GM04504 (cell line): ENCODE measurements around the gene TFIP11.
"Not testable (repeated sequence)": the region's sequence is repeated elsewhere in the genome, so short reads cannot be mapped to it uniquely, and the experiment has no call there.

Experiments
- DNase-seq: peaks from one replicate; pipeline ENCODE4 v3.0.0-alpha.2; 2012; ENCODE audit warnings: low read depth

The TFIP11 gene

GRCh38 chr22:26541167-26541819 lies 29.0 kb upstream of the TFIP11 start:
- no peak for DNase-seq

- DNase-seq, result no peak
Observed at GRCh38 chr22:26540119-26540518, 27.8 kb upstream of the TFIP11 start.

GRCh38 chr22:26536762-26537134 lies 24.5 kb upstream of the TFIP11 start:
- no peak for DNase-seq

- DNase-seq, result no peak
Observed at GRCh38 chr22:26536056-26536761, 23.9 kb upstream of the TFIP11 start.

GRCh38 chr22:26535603-26535908 lies 23.3 kb upstream of the TFIP11 start:
- no peak for DNase-seq

- no peak for DNase-seq
Observed at GRCh38 chr22:26534874-26535602, 22.8 kb upstream of the TFIP11 start.

- DNase-seq, result no peak
Observed at GRCh38 chr22:26534171-26534855, 22.0 kb upstream of the TFIP11 start.

GRCh38 chr22:26529345-26529744 lies 17.1 kb upstream of the TFIP11 start:
- no peak for DNase-seq

GRCh38 chr22:26528518-26528917 lies 16.2 kb upstream of the TFIP11 start:
- DNase-seq, result not testable (repeated sequence)

GRCh38 chr22:26527574-26528465 lies 15.5 kb upstream of the TFIP11 start:
- DNase-seq, result no peak

GRCh38 chr22:26527167-26527566 lies 14.9 kb upstream of the TFIP11 start:
- DNase-seq, result no peak

- no peak for DNase-seq
Observed at GRCh38 chr22:26525946-26526564, 13.8 kb upstream of the TFIP11 start.

GRCh38 chr22:26524870-26525269 lies 12.6 kb upstream of the TFIP11 start:
- DNase-seq, result no peak

GRCh38 chr22:26522592-26522991 lies 10.3 kb upstream of the TFIP11 start:
- DNase-seq, result no peak

- no peak for DNase-seq
Observed at GRCh38 chr22:26522012-26522411, 9.7 kb upstream of the TFIP11 start.

- no peak for DNase-seq
Observed at GRCh38 chr22:26517429-26517828, 5.2 kb upstream of the TFIP11 start.

- no peak for DNase-seq
Observed at GRCh38 chr22:26516503-26516902, 4.2 kb upstream of the TFIP11 start.

- no peak for DNase-seq
Observed at GRCh38 chr22:26515931-26516330, 3.7 kb upstream of the TFIP11 start.

GRCh38 chr22:26514419-26515161 lies 2.3 kb upstream of the TFIP11 start:
- no peak for DNase-seq

- DNase-seq, result no peak
Observed at GRCh38 chr22:26513838-26514237, 1.6 kb upstream of the TFIP11 start.

- DNase-seq, result no peak
Observed at GRCh38 chr22:26508148-26508547, 4.1 kb downstream of the TFIP11 start.
